T-helper 9 cell (primary cell): Measurements from ENCODE around the gene ZNF280D.

Experiments used
- DNase-seq: peaks from one replicate; pipeline ENCODE4 v3.0.0-alpha.2; 2020

ZNF280D gene

DNA sequence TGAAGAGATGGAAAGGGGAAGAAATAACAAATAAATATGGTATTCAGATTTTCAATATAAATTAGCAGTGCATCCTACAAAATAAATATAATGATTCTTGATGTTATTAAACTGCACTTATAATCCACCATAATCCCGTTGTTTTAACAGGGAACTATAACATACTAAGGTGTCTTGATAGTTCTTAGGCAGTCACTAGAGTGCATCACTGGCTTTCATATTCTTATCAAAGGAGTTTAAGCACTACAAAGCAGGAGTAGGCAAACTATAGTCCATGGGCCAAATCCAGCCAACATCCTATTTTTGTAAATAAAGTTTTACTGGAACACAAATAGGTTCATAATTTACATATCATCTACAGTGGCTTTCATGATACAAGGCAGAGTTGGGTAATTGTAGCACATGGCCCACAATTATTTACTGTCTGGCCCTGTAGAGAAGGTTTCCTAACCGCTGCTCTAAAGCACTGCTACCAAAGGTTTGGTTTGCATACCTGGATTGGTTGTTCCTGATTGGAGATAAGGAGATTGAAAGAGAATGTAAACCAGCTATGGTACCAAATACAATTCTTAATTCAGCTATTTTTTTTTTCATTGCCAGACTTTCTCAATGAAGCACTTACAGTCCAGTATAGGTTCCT is 104.3 kb downstream of the ZNF280D start:
- no peak for DNase-seq

DNA sequence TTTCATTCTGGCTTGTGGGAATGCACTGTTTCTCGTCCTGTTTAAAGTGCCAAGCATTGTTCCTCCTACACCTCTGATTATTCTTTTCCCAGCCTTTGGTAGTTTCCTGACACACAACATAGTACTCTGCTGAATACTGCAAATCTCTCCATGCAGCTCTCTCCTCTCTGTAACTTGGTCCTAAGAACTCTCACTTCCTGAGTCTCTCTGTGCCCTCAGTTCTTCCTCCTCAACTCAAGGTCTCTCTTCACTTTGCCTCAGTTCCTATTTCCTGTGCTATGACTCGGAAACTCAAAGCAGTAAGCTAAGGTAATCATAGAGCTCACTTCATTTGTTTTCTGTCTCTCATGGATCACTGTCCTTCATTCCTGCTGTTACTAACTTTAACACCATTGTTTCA is 113.4 kb downstream of the ZNF280D start:
- no peak for DNase-seq

GRCh38 chr15:56617628-56618027 is 115.7 kb downstream of the ZNF280D start:
- DNase-seq, result no peak

- DNase-seq, result no peak
Observed at GRCh38 chr15:56616551-56616950, 116.8 kb downstream of the ZNF280D start.

- no peak for DNase-seq
Observed at GRCh38 chr15:56613811-56614210, 119.5 kb downstream of the ZNF280D start.

DNA sequence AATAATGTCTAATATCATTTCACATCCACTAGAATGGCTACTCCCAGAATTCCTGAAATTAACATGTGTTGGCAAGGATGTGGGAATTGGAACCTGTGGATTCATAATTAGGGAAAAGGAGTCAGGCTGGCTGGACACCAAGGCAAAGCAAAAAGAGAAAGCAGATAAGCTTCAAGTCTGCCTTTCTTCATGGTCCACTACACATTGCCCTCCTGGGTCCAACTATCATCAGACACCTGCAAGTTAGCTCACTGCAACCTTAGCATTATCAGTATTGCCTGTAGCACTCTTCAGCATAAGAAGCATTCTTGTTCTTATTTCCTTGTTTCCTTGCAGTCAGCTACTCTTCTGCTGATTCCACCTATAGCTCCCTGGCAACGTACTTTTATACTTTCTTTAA is 124.3 kb downstream of the ZNF280D start:
- no peak for DNase-seq

DNA sequence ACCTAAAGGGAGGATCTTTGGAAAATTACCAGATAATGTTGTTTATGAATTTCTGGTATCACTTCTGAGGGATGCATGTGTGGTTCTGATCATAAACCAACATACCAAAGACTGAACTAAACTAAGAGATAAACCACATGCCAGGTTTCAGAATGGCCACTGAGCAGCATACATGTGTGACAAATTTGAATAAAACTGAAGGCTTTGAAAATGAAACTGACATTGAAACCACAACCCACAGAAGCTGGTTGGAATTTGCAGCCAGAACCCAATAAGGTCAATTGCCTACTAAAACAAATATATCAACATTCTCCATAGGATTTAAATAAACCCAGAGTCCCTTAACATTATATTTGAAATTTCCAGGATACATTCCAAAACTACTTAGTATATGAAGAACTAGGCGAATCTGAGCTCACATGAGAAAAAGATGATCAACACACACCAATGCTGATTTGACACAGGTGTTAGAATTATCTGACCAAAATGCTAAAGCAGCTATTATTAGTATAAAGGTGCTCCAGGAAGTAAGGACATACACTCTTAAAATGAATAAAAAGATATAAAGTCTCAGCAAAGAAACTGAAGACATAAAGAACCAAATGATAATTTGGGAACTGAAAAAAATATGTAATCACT is 125.0 kb downstream of the ZNF280D start:
- no peak for DNase-seq

GRCh38 chr15:56602253-56602652 is 131.1 kb downstream of the ZNF280D start:
- no peak for DNase-seq

- no peak for DNase-seq
Observed at GRCh38 chr15:56600380-56600779, 132.9 kb downstream of the ZNF280D start.

DNA sequence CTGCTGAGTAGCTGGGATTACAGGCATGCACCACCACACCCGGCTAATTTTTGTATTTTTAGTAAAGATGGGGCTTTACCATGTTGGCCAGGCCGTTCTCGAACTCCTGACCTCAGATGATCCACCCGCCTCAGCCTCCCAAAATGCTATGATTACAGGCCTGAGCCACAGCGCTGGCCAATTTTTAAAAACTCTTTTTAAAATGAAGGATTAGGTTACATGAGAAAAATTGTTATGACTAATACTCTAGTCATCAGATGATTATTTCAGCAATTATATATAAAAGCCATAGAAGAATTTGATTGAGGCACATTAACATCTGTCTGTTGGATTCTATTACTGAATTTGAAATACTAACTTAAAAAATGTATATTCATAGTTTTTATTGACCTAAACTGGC is 134.3 kb downstream of the ZNF280D start:
- DNase-seq, result no peak

GRCh38 chr15:56587686-56588085 is 145.6 kb downstream of the ZNF280D start:
- no peak for DNase-seq

GRCh38 chr15:56586206-56586605 is 147.1 kb downstream of the ZNF280D start:
- no peak for DNase-seq

DNA sequence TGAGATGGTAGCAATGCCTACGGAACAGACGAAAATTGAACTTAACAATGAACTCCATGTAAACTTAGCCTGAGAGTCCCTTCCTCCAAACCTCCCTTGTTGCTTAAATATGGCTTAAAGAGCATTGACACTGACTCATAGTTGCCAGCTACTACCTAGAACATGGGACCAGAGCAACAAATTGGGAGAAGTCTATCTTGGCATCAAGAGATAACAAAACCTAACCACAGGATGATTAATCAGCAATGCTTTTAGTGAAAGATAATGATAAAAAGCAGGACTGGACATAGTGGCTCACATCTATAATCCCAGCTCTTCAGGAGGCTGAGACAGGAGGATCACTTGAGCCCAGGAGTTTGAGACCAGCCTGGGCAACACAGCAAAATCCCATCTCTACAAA is 150.5 kb downstream of the ZNF280D start:
- DNase-seq, result no peak
